ENCODE measurements around the gene JAKMIP2. TPM values are rescaled to one million over a fixed set of nuclear protein-coding genes. Genes with fewer than 3 reads are reported as not detected.

JAKMIP2 gene
- not detected for total RNA-seq (2021; ENCODE audit: unreplicated experiment)
- 0.01 TPM in 1 of 2 replicates, not detected in the other for polyA plus RNA-seq (2012)
- percentile 10 among the genes with signal in this experiment for Bru-seq, nascent RNA
- percentile 2 among the genes with signal in this experiment for BruChase-seq, experiment 1, labeled RNA remaining after a 6-hour chase
- percentile 7 among the genes with signal in this experiment for BruChase-seq, experiment 2, labeled RNA remaining after a 2-hour chase
- long read RNA-seq = 0 reads

DNA sequence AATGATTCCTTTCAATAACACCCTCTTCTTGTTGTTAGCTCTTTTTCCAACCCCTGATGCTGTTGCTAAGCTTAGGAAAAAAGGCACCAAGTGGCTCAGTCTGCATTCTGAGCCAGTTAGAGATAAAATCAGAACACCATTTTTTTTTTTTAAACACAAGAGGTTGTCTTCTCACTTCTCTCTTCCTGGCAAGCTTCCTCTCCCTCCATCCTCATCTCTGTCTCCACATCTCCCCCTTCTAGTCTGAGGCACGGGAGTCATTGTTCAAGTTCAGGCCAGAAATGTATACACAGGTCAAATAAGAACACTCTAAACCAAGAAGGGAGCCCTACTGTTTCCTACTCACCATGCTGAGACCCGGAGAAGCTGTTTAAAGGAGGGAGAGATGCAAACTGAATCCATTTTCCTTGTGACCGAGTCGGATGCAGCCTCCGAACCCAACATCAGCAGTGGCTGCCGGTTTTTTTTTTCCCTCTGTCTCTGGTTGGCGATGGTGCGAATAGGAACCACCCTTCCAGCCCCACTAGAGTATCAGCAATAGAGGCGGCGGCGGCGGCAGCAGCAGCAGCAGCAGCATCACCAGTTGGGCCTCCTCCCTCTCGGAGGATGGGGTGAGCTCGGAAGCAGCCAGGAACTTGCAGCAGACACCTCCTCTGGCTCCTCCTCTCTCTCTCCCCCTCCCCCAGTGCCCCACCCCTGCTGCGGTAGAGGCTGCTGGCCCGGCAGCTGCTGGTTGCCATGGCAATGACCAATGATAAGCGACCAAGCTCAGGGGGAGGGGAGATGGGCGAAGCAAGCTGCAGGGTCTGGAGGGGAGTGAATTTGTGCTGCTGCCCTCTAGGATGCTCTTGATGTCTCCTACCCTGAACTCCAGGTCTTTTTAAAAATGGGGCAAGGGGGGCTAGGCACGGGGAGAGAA is at the start of gene JAKMIP2:
TSS of gene JAKMIP2 (minus strand) at position 619 of the 919 bp plus-strand sequence. CDS start 110,922 bp downstream, outside the sequence.
- Histone ChIP-seq H3K79me2 (ENCODE audit: insufficient read depth, low read length) (no peaks in the 10 kb centered on the region), H3K9me2 (ENCODE audit: insufficient read depth) (no peaks in the 10 kb centered on the region), H3K36me3 (ENCODE audit: control insufficient read depth in 1 of 2, insufficient read depth in 2 of 2, low read length in 2 of 2) (no peaks in the 10 kb centered on the region), H3K4me3 (replicated peaks in 1 of 2; ENCODE audit: low read depth in 1 of 2, low read length in 2 of 2) (no peak within 1 kb of the TSS), H3K4me2 (ENCODE audit: low read length) (no peak within 1 kb of the TSS), H3K9ac (ENCODE audit: low read length) (no peak within 1 kb of the TSS), H3K27ac (ENCODE audit: low read depth, low read length) (no peak within 1 kb of the TSS), H4K20me1 (ENCODE audit: insufficient read depth) (no peaks in the 10 kb centered on the region), H3K9me3 (ENCODE audit: control insufficient read depth in 1 of 2, insufficient read depth in 1 of 2, low read depth in 1 of 2, low read length in 2 of 2) (no peaks in the 10 kb centered on the region), H3K27me3 (ENCODE audit: insufficient read depth, low read length) (no peaks in the 10 kb centered on the region; the same call in 1 of the 2 replicates), H3K4me1 (ENCODE audit: control insufficient read depth in 1 of 2, insufficient read depth in 2 of 2, low read length in 2 of 2) (no peaks in the 10 kb centered on the region), H2AFZ (ENCODE audit: low read depth, low read length, poor library complexity, severe bottlenecking) (no peak within 1 kb of the TSS)
- no TSS peak for BruUV-seq (replicated peaks)
- TF ChIP-seq CBX3 (IDR thresholded peaks at IDR 0.05; ENCODE audit: low read depth) = no peak
- CTCF ChIA-PET = no interaction called here
- RAD21 ChIA-PET (ENCODE audit: low non-redundant PET in 1 of 2, low total read pairs in 2 of 2, uncharacterized antibody in 2 of 2, unreplicated experiment in 2 of 2) = no interaction called here
- intact Hi-C loops (cut with micrococcal nuclease) = no loop called here
- DNase-seq (ENCODE audit: low read depth, low spot score) = no peak
- ATAC-seq = peak; percentile 53
- POLR2A ChIA-PET = no interaction called here

DNA sequence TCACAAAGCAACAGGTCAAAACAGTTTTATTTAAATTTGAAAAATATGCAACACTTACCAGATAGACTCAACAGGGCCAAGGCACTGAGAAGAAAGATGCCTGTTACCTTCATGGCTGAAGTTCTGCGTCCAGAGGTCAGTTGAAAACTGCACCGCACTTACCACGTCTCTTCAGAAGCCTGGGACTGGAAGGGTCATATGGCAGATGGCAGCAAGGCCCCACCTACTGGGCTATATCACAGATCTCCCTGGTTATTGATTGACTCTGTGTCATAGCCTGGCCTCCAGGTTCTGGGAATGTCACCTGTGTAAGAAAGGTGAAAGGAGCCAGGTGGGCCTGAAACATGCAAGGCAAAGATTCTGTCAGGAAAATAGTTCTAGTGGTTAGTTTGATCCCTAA is 48.9 kb upstream of the JAKMIP2 start, which contains the start of gene SPINK1:
TSS of gene SPINK1 (minus strand) at position 207 of the 400 bp plus-strand sequence. CDS start at position 113, 94 bp downstream.
- no peaks in the 10 kb centered on the region for H3K36me3 ChIP-seq (ENCODE audit: control insufficient read depth in 1 of 2, insufficient read depth in 2 of 2, low read length in 2 of 2)
- no peak within 1 kb of the TSS for H3K4me2 ChIP-seq (ENCODE audit: low read length)
- TF ChIP-seq, protein P1, sequence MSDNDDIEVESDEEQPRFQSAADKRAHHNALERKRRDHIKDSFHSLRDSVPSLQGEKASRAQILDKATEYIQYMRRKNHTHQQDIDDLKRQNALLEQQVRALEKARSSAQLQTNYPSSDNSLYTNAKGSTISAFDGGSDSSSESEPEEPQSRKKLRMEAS (IDR thresholded peaks at IDR 0.05) = no peak
- TF ChIP-seq ELF1 (IDR thresholded peaks at IDR 0.05; ENCODE audit: borderline replicate concordance, low read depth) (no peak), EGR1 (IDR thresholded peaks at IDR 0.05; ENCODE audit: low read depth) (no peak), EZH2phosphoT487 (IDR thresholded peaks at IDR 0.05; ENCODE audit: borderline replicate concordance) (no peak), RAD21 (IDR thresholded peaks at IDR 0.05; ENCODE audit: low read depth) (no peak), EZH2 (IDR thresholded peaks at IDR 0.05) (no peak), REST (IDR thresholded peaks at IDR 0.05; ENCODE audit: low read depth) (no peak), FOSL1 (IDR thresholded peaks at IDR 0.05; ENCODE audit: low read depth) (no peak), TCF7L2 (IDR thresholded peaks at IDR 0.05; ENCODE audit: borderline replicate concordance, extremely low read depth, insufficient read depth, insufficient read length) (no peak), CBX3 (IDR thresholded peaks at IDR 0.05; ENCODE audit: low read depth) (no peak), POLR2A (IDR thresholded peaks at IDR 0.05; ENCODE audit: borderline replicate concordance, extremely low read depth, insufficient read depth, insufficient read length) (no peak), SP1 (IDR thresholded peaks at IDR 0.05; ENCODE audit: low read depth) (no peak)
- TF ChIP-seq, protein P2, sequence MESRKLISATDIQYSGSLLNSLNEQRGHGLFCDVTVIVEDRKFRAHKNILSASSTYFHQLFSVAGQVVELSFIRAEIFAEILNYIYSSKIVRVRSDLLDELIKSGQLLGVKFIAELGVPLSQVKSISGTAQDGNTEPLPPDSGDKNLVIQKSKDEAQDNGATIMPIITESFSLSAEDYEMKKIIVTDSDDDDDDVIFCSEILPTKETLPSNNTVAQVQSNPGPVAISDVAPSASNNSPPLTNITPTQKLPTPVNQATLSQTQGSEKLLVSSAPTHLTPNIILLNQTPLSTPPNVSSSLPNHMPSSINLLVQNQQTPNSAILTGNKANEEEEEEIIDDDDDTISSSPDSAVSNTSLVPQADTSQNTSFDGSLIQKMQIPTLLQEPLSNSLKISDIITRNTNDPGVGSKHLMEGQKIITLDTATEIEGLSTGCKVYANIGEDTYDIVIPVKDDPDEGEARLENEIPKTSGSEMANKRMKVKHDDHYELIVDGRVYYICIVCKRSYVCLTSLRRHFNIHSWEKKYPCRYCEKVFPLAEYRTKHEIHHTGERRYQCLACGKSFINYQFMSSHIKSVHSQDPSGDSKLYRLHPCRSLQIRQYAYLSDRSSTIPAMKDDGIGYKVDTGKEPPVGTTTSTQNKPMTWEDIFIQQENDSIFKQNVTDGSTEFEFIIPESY (IDR thresholded peaks at IDR 0.05; ENCODE audit: extremely low read depth, insufficient replicate concordance, low read length) = no peak
- no peak for ATAC-seq
- no peak within 1 kb of the TSS for H3K4me3 ChIP-seq (replicated peaks in 1 of 2; ENCODE audit: low read depth in 1 of 2, low read length in 2 of 2)
- POLR2A ChIA-PET = no interaction called here
- CTCF ChIA-PET = interaction anchor here (2.9 kb wide), 1 partner anchor 9 kb away, joined by 10 read pairs; no protein-coding TSS in a partner anchor
- BruUV-seq (replicated peaks) = no TSS peak
- no peaks in the 10 kb centered on the region for H3K4me1 ChIP-seq (ENCODE audit: control insufficient read depth in 1 of 2, insufficient read depth in 2 of 2, low read length in 2 of 2)
- no peaks in the 10 kb centered on the region for H3K79me2 ChIP-seq (ENCODE audit: insufficient read depth, low read length)
- RAD21 ChIA-PET (ENCODE audit: low non-redundant PET in 1 of 2, low total read pairs in 2 of 2, uncharacterized antibody in 2 of 2, unreplicated experiment in 2 of 2) = no interaction called here
- no peak within 1 kb of the TSS for H2AFZ ChIP-seq (ENCODE audit: low read depth, low read length, poor library complexity, severe bottlenecking)
- H3K9me3 ChIP-seq (ENCODE audit: control insufficient read depth in 1 of 2, insufficient read depth in 1 of 2, low read depth in 1 of 2, low read length in 2 of 2) = no peaks in the 10 kb centered on the region
- H4K20me1 ChIP-seq (ENCODE audit: insufficient read depth) = no peaks in the 10 kb centered on the region
- no peak within 1 kb of the TSS for H3K9ac ChIP-seq (ENCODE audit: low read length)
- no peaks in the 10 kb centered on the region for H3K9me2 ChIP-seq (ENCODE audit: insufficient read depth)
- no peak within 1 kb of the TSS for H3K27ac ChIP-seq (ENCODE audit: low read depth, low read length)
- DNase-seq (ENCODE audit: low read depth, low spot score) = no peak
- H3K27me3 ChIP-seq (ENCODE audit: insufficient read depth, low read length) = peaks cover 36% of the 10 kb centered on the region
- intact Hi-C loops (cut with micrococcal nuclease) = no loop called here

Data from HCT116 (cell line).